HG02884 (cell line): ENCODE measurements around the gene SPTBN2.

ENCODE experiments used
- ATAC-seq: cut with Tn5 transposase; IDR thresholded peaks from one replicate; pipeline ENCODE4 v1.9.1; 2021; ENCODE audit warnings: mild to moderate bottlenecking, moderate library complexity; ENCODE audit not compliant: unreplicated experiment

SPTBN2 gene

GRCh38 chr11:66704659-66705360 lies 24.2 kb downstream of the SPTBN2 start:
- no peak for ATAC-seq

DNA sequence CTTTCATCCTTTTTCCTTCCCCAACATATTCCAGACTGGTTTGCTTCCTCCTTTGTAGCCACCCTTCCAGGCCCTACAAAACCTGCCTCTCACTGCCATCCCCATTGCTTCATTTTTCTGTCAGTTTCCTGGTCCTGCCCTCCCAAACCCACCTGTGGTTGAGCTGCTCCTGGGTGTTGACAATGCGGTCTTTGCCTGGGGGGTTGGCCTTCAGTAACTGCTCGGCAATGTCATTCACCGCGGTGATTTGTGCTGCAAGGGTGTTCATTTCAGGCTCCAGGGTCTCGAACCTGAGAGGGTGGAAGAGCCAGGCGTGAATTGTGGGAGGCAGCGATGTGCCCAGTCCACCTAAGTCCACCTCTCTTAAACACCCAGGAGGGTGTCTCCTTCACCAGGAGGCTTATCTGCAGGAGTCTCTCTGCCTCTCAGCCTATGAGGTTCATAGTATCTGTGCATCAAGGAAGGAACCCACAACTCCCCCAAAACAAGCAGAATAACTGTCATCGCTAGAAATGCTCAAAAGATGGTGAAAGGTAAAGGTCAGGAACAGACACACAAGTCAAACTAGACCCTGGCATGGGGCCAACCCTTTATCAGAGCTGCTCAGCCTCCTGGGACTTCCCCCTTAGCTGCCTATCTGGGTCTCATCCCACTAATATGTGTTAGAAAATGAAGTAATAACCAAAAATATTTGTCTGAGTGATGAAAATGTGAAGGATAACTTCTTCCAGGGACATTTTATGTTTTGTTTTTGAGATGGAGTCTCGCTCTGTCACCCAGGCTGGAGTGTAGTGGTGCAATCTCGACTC lies 27.4 kb downstream of the SPTBN2 start:
- ATAC-seq = no peak

DNA sequence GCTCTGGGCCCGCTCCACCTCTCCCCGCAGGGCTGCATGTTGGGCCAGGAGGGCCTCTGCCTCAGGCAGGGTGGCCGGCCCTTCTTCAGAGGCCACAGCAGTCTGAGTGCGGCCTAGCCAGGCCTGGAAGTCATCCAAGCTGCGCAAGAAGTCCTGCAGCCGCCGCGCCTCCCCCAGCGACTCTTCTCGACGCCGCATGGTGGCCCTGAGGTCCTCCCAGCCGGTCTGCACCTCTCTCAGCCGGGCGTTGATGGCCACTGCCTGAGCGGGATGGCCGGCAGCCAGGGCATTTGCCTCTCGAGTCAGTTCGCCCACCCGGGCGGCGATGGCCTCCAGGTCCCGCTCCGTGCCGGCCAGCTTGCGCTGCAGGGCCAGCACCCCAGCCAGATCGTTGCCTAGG lies 28.3 kb downstream of the SPTBN2 start:
- ATAC-seq = no peak

DNA sequence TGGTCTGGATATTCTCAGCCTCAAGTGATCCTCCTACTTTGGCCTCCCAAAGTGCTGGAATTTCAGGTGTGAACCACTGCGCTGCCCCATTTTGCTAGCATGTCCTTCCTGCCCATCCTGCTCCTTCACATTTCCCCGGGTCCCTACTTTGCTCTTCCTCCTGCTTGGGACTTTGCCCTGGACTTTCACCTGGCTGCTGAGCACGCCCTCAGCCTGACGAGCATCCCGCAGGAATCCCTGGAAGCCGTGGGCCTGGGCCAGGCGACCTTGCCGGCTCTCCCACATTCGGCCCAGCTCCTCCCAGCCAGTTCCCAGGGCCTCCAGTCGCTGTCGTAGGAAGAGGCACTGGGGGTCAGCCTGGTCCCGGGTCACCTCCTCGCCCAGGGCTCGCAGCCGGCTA lies 28.7 kb downstream of the SPTBN2 start:
- ATAC-seq = no peak

- ATAC-seq = no peak
Measured at GRCh38 chr11:66698491-66698890, 30.5 kb downstream of the SPTBN2 start.

- ATAC-seq = no peak
Measured at GRCh38 chr11:66697988-66698387, 31.0 kb downstream of the SPTBN2 start.

- no peak for ATAC-seq
Measured at GRCh38 chr11:66696146-66696545, 32.9 kb downstream of the SPTBN2 start.

DNA sequence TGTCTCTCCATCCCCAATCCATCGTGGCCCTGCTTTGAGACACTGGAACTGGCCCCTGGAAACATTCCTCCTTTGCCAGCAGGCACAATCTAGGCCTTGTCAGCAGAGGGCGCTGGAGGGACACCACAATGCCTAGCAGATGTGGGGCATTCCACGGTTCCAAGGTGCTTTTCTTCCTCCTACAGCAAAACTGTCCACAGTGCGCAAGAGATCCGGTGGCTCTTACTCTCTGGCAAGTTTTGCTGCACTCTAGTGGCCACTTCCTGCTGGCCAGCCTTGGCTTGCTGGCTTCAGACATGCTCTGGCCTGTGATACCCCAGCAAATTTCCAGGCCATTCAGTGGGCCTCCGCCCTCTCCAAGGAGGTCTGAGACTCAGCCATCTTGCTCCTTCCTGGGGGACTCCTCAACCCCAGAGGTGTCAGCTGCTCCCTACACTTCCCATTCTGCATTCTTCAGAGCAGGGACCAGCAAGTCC lies 34.2 kb downstream of the SPTBN2 start:
- ATAC-seq = no peak

- ATAC-seq = no peak
Measured at GRCh38 chr11:66694056-66694410, 35.0 kb downstream of the SPTBN2 start.

DNA sequence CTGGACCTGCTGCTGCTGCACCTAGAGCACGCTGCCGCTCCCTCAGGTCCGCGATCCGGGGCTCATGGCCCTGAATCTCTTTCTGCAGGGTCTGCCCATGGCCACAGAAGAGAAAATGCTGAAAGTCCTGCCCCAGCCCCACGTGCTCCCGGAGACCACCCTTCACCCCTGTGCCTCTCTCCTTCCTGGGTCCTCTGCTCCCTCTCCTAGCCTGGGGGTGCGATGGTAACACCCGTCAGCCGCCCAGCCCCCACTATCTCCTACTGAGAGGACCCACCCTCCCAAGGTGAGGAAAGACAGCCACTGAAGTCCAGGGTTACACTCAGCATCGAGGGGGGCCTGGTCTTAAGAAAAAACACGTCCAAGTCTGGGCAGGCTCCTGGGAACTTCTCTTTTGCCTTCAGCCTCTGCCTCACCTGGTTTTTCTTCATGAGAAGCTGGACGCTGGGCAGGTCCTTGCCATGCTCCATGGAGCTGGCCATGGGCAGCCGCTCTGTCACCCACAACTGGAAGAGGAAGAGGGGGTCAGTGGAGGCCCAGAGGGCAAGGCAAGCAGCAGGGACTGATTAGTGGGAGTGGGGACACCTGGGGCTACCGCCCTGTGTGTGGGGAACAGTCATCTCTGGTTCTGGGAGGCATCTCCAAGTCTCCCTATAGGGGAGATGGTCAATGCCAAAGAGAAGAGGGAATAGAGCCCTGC lies 35.5 kb downstream of the SPTBN2 start:
- no peak for ATAC-seq

DNA sequence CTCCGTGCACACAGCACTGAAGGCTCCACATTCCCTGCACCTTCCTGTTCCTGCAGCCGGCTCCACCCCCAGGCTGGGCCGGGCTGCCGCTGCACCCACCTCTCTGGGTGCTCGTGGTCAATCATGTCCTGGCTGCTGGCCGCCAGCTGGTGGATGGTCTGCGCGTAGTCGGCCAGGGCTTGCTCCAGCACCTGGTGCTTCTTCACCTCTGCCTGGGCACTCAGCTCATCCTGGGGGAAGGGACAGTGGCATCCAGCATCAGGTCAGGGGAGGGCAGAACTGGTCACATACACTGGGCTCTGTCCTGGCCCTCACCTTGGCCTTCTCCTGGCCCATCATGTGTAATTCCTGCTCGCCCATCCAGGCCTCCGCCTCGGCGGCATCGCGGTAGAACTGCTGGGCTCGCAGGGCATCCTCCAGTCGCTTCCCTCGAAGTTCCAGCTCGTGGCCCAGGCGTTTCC lies 36.1 kb downstream of the SPTBN2 start:
- ATAC-seq = no peak

- no peak for ATAC-seq
Measured at GRCh38 chr11:66692446-66692845, 36.6 kb downstream of the SPTBN2 start.

DNA sequence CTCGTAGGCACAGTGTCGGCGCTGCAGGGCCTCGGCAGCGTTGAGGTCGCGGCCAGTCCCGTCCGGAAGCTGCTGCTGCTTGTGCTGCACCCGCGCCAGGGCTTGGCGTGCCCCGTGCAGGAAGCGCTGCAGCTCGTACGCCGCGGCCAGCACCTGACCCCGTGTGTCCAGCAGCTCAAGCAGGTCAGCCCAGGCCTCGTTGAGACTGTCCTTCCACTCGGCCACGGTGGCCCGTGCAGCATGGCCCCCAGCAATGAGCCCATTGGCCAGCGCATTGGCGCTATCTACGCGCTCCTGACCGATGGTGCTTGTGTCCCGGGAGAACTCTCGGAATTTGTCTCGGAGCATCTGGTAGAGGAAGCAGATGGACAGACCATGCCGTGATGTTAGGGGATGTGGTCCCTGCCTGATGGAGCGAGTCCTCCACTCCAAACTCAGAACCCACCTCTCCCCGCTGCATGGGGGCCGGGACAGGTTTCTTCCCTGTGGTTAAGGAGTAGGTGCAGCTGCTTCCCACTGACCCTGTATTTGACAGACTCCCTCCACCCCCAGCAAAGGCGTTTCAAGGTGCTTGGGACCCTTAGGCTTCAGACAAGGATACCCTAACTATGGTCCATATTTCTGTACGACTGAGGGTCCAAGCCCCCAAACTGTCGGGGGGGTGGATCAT lies 37.6 kb downstream of the SPTBN2 start:
- no peak for ATAC-seq

GRCh38 chr11:66689661-66690590 lies 39.1 kb downstream of the SPTBN2 start:
- no peak for ATAC-seq

DNA sequence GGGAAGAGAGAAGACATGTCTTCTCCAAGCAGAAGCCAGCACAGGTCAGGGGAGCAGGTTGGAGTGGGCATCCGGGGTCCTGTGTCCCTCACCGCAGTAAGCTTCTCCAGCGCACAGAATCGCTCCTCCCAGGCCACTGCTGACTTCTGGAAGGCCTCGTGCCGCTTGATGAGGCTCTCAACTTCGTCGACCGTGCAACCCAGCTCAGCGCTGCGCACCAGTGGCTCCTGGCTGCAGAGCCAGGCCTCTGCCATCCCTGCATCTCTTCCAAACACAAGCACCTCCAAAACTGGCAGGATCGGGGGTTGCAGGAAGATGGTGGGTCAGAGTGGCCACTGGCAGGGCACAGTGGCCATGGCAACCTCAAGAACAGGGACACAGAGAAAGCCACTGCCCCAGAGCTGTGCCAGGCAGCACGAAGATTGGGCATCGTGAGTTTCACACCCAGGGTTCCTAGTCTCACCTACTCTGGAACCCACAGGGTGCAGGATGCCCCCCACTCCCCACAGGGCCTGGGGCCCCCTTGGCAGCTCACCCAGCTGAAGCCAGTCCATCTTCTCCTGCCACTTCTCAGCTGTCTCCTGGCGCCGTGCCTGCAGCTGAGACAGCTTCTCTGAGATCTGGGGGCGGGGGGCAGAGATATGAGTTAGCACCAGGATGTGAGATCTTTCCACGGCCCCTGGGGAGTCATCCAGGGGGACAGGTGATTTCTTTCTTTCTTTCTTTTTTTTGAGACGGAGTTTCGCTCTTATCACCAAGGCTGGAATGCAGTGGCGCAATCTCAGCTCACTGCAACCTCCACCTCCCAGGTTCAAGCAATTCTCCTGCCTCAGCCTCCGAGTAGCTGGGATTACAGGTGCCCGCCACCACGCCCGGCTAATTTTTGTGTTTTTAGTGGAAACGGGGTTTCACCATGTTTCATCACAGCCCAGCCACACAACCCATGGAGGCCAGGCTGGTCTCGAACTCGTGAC lies 40.2 kb downstream of the SPTBN2 start:
- no peak for ATAC-seq

DNA sequence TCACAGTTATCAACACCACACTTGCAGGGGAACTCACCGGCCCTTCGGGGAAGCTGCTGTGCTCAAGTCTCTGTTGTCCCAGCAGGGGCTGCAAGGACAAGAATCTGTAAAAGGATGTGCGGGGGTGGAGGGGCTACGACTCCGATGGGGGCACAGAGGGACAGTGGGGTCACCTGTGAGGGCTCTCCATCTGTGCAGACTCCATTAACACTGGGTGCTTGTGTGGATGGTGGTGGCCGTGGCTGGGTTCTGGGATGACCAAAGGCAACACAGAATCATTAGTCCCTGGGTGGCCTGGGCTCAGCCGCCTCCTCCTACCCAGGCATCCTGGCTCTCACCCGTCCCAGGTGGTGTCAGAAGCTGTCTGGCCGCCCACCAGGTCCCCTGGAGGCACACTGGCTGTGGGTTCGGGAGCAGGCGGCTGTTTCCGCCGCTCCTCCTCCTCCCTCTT lies 41.2 kb downstream of the SPTBN2 start:
- ATAC-seq = no peak

- no peak for ATAC-seq
Measured at GRCh38 chr11:66686801-66687750, 41.9 kb downstream of the SPTBN2 start.
